ENCODE results near the gene TNS3.

Gene TNS3

DNA sequence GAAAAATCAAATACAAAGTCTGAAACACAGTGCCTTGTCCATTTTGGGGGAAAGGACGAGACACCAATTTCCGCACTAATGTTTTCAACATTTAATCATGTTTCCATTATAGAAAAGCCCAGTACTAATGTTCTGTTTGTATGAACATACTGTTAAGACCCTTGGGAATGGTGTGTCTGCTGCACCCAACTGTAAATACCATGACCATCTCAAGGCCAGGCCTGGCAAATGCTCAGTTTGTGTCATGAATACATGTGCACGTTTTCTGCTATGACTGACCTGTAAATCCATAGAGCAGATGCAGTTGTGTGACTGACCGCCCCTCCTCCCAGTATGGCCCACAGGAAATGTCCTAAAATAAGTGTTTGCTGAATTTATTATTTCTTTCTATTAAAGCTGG lies 270.0 kb downstream of the TNS3 start:
- H3K27me3 ChIP-seq (ENCODE audit: insufficient read depth, low read depth, severe bottlenecking) = no peaks in the 10 kb centered on the region
- no peak overlapping the region for H3K4me3 ChIP-seq (ENCODE audit: low read depth, low read length)
- TF ChIP-seq, protein P1, sequence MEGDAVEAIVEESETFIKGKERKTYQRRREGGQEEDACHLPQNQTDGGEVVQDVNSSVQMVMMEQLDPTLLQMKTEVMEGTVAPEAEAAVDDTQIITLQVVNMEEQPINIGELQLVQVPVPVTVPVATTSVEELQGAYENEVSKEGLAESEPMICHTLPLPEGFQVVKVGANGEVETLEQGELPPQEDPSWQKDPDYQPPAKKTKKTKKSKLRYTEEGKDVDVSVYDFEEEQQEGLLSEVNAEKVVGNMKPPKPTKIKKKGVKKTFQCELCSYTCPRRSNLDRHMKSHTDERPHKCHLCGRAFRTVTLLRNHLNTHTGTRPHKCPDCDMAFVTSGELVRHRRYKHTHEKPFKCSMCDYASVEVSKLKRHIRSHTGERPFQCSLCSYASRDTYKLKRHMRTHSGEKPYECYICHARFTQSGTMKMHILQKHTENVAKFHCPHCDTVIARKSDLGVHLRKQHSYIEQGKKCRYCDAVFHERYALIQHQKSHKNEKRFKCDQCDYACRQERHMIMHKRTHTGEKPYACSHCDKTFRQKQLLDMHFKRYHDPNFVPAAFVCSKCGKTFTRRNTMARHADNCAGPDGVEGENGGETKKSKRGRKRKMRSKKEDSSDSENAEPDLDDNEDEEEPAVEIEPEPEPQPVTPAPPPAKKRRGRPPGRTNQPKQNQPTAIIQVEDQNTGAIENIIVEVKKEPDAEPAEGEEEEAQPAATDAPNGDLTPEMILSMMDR (IDR thresholded peaks at IDR 0.05; ENCODE audit: low read depth, low read length) = no peak
- no peaks in the 10 kb centered on the region for H3K36me3 ChIP-seq
- no peak for DNase-seq
- no peak overlapping the region for H3K27ac ChIP-seq
- no peaks in the 10 kb centered on the region for H3K9me3 ChIP-seq (ENCODE audit: severe bottlenecking)

DNA sequence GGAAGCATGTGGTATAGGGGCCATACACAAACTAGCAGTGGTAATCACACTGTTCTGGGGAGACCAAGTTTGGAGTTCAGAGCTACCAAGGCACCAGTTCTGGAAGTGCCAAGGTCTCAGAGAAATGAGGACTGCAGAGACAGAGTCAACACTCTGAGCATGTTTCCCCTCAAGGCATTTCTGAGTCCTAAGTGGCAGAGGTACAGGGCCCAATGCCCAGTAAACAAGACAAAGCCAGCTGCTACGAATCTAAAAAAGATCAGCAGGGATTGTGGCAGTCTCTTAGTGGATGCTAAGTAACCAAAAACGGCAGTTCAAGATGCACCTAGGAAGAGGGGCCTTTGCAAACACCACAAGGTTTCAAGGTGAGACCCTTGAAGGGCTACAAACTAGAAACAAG lies 271.9 kb downstream of the TNS3 start:
- no peak overlapping the region for H3K4me3 ChIP-seq (ENCODE audit: low read depth, low read length)
- TF ChIP-seq, protein P1 (IDR thresholded peaks at IDR 0.05; ENCODE audit: low read depth, low read length) = no peak
- H3K27ac ChIP-seq = no peak overlapping the region
- H3K36me3 ChIP-seq = no peaks in the 10 kb centered on the region
- H3K9me3 ChIP-seq (ENCODE audit: severe bottlenecking) = no peaks in the 10 kb centered on the region
- no peak for DNase-seq
- H3K27me3 ChIP-seq (ENCODE audit: insufficient read depth, low read depth, severe bottlenecking) = no peaks in the 10 kb centered on the region

DNA sequence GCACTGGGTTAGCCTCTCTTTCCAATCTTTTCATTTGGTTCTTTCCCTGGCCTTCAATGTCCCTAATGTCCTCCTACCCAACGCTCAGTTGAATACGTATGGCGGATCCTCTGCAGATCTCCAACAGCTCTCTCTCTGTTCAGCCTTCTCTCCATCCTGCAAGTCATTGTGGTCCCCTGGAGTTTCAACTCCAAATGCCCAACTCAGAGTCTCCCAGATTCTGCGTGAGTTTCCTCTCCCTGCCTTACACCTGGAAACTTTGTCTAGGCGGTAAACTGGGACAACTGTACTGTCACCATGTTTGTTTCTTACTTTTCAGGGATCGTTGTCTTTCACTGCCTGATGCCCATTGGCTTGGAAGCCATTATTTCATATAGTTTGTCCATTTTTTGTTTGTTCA lies 273.1 kb downstream of the TNS3 start:
- no peak for DNase-seq
- Histone ChIP-seq H3K27ac (no peak overlapping the region), H3K27me3 (ENCODE audit: insufficient read depth, low read depth, severe bottlenecking) (no peaks in the 10 kb centered on the region), H3K36me3 (no peaks in the 10 kb centered on the region), H3K4me3 (ENCODE audit: low read depth, low read length) (no peak overlapping the region), H3K9me3 (ENCODE audit: severe bottlenecking) (no peaks in the 10 kb centered on the region)
- TF ChIP-seq, protein P1 (IDR thresholded peaks at IDR 0.05; ENCODE audit: low read depth, low read length) = no peak

- Histone ChIP-seq H3K36me3 (no peaks in the 10 kb centered on the region), H3K27me3 (ENCODE audit: insufficient read depth, low read depth, severe bottlenecking) (no peaks in the 10 kb centered on the region), H3K27ac (no peak overlapping the region), H3K4me3 (ENCODE audit: low read depth, low read length) (no peak overlapping the region), H3K9me3 (ENCODE audit: severe bottlenecking) (no peaks in the 10 kb centered on the region)
- no peak for DNase-seq
- TF ChIP-seq, protein P1 (IDR thresholded peaks at IDR 0.05; ENCODE audit: low read depth, low read length) = no peak
These were observed 274.6 kb downstream of the TNS3 start for GRCh38 chr7:47307311-47307710.

DNA sequence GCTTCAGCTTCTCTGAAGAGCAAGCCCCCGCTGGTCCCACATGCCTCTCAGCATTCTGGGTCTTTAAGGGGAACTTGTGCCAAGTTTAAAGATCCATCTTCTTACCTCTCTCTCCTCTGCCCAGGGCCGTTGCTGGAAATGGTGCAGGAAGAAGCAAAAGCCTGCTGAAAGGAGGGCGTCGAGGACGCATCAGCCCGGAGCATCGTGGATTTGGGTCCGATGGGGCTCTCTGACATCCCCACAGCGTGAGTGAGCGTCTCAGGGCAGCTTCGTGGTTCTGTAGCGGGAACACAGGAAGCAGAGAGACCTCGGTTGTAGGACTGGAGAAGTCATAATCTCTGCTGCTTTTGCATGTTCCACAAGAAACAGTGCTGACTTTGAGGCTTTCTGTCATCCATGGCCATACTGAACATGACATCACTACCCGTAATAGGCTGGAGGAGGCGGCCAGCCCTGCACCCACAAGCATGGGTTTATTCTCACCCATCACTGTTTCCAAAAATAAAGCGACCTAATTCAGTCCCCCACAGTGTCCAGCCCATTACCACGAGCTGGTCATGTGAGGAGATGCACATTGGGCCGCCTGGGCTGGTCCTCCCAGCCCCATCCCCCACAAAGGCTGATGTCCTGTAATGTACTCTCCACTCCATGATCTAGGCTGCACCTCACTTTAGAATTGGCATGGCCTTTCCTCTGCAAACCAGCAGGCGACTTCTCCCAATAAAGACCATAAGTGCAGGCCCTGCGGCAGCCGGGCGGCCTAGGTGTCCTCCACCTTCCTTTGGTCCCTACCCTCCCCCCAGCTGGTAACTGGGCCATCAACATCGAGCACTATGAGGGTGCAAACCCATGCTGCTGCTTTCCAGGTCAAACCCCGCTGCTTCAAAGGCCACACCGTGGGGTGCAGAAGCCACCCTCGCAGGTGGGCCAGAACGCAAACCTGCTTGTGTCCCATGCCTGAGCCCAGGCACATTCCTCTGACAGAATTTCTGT lies 276.9 kb downstream of the TNS3 start:
- Histone ChIP-seq H3K4me3 (ENCODE audit: low read depth, low read length) (no peak overlapping the region), H3K9me3 (ENCODE audit: severe bottlenecking) (no peaks in the 10 kb centered on the region), H3K27me3 (ENCODE audit: insufficient read depth, low read depth, severe bottlenecking) (no peaks in the 10 kb centered on the region), H3K27ac (no peak overlapping the region), H3K36me3 (no peaks in the 10 kb centered on the region)
- TF ChIP-seq, protein P1 (IDR thresholded peaks at IDR 0.05; ENCODE audit: low read depth, low read length) = no peak
- DNase-seq = no peak
